H9 (cell line): Measurements from ENCODE around the gene NRG2. TPM values are rescaled to one million over a fixed set of nuclear protein-coding genes. Genes with fewer than 3 reads are reported as not detected.

Experiments used
- DNase-seq: peaks from one replicate; pipeline ENCODE4 v3.0.0-alpha.2; 2017
- H2AFZ ChIP-seq: one replicate; pipeline ENCODE4 v1.6.1; 2013; ENCODE audit warnings: mild to moderate bottlenecking, low read length, control low read depth, moderate library complexity
- H2AK5ac ChIP-seq: 2 replicates; pipeline ENCODE4 v1.6.1; 2013; ENCODE audit warnings: low read length, control low read depth, mixed read lengths; ENCODE audit not compliant: insufficient read length
- H2BK120ac ChIP-seq: one replicate; pipeline ENCODE4 v1.6.1; 2013; ENCODE audit warnings: low read depth, mild to moderate bottlenecking, low read length, control low read depth, inconsistent platforms; ENCODE audit not compliant: poor library complexity, severe bottlenecking
- H2BK12ac ChIP-seq: 2 replicates; pipeline ENCODE4 v1.6.1; 2013; ENCODE audit warnings: low read length, control low read depth, mixed read lengths, low read depth; ENCODE audit not compliant: insufficient read length
- H2BK15ac ChIP-seq: 2 replicates; pipeline ENCODE4 v1.6.1; 2013; ENCODE audit warnings: low read depth, low read length, control low read depth
- H2BK20ac ChIP-seq: one replicate; pipeline ENCODE4 v1.6.1; 2013; ENCODE audit warnings: low read depth, mild to moderate bottlenecking, low read length, control low read depth, inconsistent platforms; ENCODE audit not compliant: poor library complexity, severe bottlenecking
- H2BK5ac ChIP-seq: 2 replicates; pipeline ENCODE4 v1.6.1; 2013; ENCODE audit warnings: low read length, control low read depth, mixed read lengths; ENCODE audit not compliant: insufficient read length
- H3K14ac ChIP-seq: 2 replicates; pipeline ENCODE4 v1.6.1; 2013; ENCODE audit warnings: low read length, control low read depth; ENCODE audit not compliant: insufficient read depth
- H3K18ac ChIP-seq: 2 replicates; pipeline ENCODE4 v1.6.1; 2013; ENCODE audit warnings: low read depth, mild to moderate bottlenecking, mixed read lengths, low read length, control low read depth; ENCODE audit not compliant: insufficient read length
- H3K23ac ChIP-seq: 2 replicates; pipeline ENCODE4 v1.6.1; 2013; ENCODE audit warnings: low read length, control low read depth, mixed read lengths, low read depth; ENCODE audit not compliant: insufficient read length
- H3K23me2 ChIP-seq: 2 replicates; pipeline ENCODE4 v1.6.1; 2013; ENCODE audit warnings: low read depth, mild to moderate bottlenecking, mixed read lengths, low read length, control low read depth; ENCODE audit not compliant: insufficient read length, poor library complexity, severe bottlenecking
- H3K27ac ChIP-seq: 2 replicates; pipeline ENCODE4 v1.5.1; 2013; ENCODE audit warnings: low read length, control low read depth, mixed read lengths, low read depth; ENCODE audit not compliant: insufficient read length
- H3K27me3 ChIP-seq: 2 replicates; pipeline ENCODE4 v1.6.1; 2013; ENCODE audit warnings: low read length, control low read depth, inconsistent platforms; ENCODE audit not compliant: insufficient read depth
- H3K4ac ChIP-seq: 2 replicates; pipeline ENCODE4 v1.6.1; 2013; ENCODE audit warnings: low read depth, mild to moderate bottlenecking, control low read depth, inconsistent platforms, low read length, moderate library complexity
- H3K4me1 ChIP-seq: 2 replicates; pipeline ENCODE4 v1.6.1; 2013; ENCODE audit warnings: low read length, control low read depth, inconsistent platforms; ENCODE audit not compliant: insufficient read depth
- H3K4me2 ChIP-seq: 2 replicates; pipeline ENCODE4 v1.6.1; 2013; ENCODE audit warnings: low read length, control low read depth, mixed read lengths; ENCODE audit not compliant: insufficient read length, insufficient read depth
- H3K56ac ChIP-seq: 2 replicates; pipeline ENCODE4 v1.6.1; 2013; ENCODE audit warnings: low read depth, mild to moderate bottlenecking, mixed read lengths, low read length, control low read depth; ENCODE audit not compliant: insufficient read length
- H3K79me1 ChIP-seq: 2 replicates; pipeline ENCODE4 v1.6.1; 2013; ENCODE audit warnings: low read depth, mild to moderate bottlenecking, moderate library complexity, low read length, control low read depth, inconsistent platforms; ENCODE audit not compliant: insufficient read depth, poor library complexity, severe bottlenecking
- H3K79me2 ChIP-seq: 2 replicates; pipeline ENCODE4 v1.6.1; 2013; ENCODE audit warnings: low read length, control low read depth, inconsistent platforms; ENCODE audit not compliant: insufficient read depth
- H3K9ac ChIP-seq: 2 replicates; pipeline ENCODE4 v1.6.1; 2013; ENCODE audit warnings: low read length, control low read depth, mixed read lengths; ENCODE audit not compliant: insufficient read length; ENCODE audit errors: extremely low read depth
- H3K9me3 ChIP-seq: one replicate; pipeline ENCODE4 v1.6.1; 2013; ENCODE audit warnings: low read depth, low read length, inconsistent platforms; ENCODE audit not compliant: control insufficient read depth
- H3T11ph ChIP-seq: one replicate; pipeline ENCODE4 v1.6.1; 2013; ENCODE audit warnings: mild to moderate bottlenecking, low read length, control low read depth, inconsistent platforms
- H4K20me1 ChIP-seq: one replicate; pipeline ENCODE4 v1.6.1; 2013; ENCODE audit not compliant: control insufficient read depth, insufficient read length, insufficient read depth
- H4K5ac ChIP-seq: 2 replicates; pipeline ENCODE4 v1.6.1; 2013; ENCODE audit warnings: low read depth, mild to moderate bottlenecking, mixed read lengths, low read length, control low read depth; ENCODE audit not compliant: insufficient read length
- H4K8ac ChIP-seq: replicated peaks from 2 replicates; pipeline ENCODE4 v1.6.1; 2013; ENCODE audit warnings: low read length, control low read depth, mixed read lengths, low read depth; ENCODE audit not compliant: insufficient read length
- H4K91ac ChIP-seq: 2 replicates; pipeline ENCODE4 v1.6.1; 2013; ENCODE audit warnings: low read depth, mild to moderate bottlenecking, moderate library complexity, mixed read lengths, low read length, control low read depth; ENCODE audit not compliant: insufficient read length
- H3K27ac Mint-ChIP-seq, 3 experiments: 2 replicates in 2 of 3; 3 replicates in 1 of 3; pipeline ENCODE4 v1.8.0; 2020 to 2021; ENCODE audit warnings: mixed read lengths in 3 of 3, mild to moderate bottlenecking in 1 of 3, moderate library complexity in 1 of 3
- H3K27me3 Mint-ChIP-seq: 2 replicates; pipeline ENCODE4 v1.8.0; 2021; ENCODE audit warnings: low read depth, mild to moderate bottlenecking, moderate library complexity, mixed read lengths
- H3K36me3 Mint-ChIP-seq, 3 experiments: 2 replicates in 2 of 3; 3 replicates in 1 of 3; pipeline ENCODE4 v1.8.0; 2020 to 2021; ENCODE audit warnings: low read depth in 3 of 3, mixed read lengths in 3 of 3; ENCODE audit not compliant: insufficient read depth in 1 of 3
- H3K4me1 Mint-ChIP-seq, 2 experiments: 2 replicates each; pipeline ENCODE4 v1.8.0; 2020; ENCODE audit warnings: mixed read lengths in 2 of 2
- H3K4me3 Mint-ChIP-seq, 2 experiments: 2 replicates in 1 of 2; 3 replicates in 1 of 2; pipeline ENCODE4 v1.8.0; 2020 to 2021; ENCODE audit warnings: mild to moderate bottlenecking in 2 of 2, mixed read lengths in 2 of 2, moderate library complexity in 1 of 2
- H3K9me3 Mint-ChIP-seq, 2 experiments: 2 replicates in 1 of 2; 3 replicates in 1 of 2; pipeline ENCODE4 v1.8.0; 2020; ENCODE audit warnings: mild to moderate bottlenecking in 2 of 2, mixed read lengths in 2 of 2, moderate library complexity in 1 of 2
- WGBS: extraction: QIAGEN DNeasy Blood & Tissue Kit; methylation state at CpG from one replicate; pipeline ENCODE4 v1.1.7; 2013; ENCODE audit warnings: missing lambda C conversion rate, low lambda C conversion rate, mixed read lengths; ENCODE audit not compliant: insufficient read length; ENCODE audit errors: extremely low coverage; 5-methylcytosine and 5-hydroxymethylcytosine counted together
- total RNA-seq: library from RNA; stranded (reverse); gene quantifications from 2 replicates; pipeline ENCODE4 v1.2.1, GENCODE V29; 2021
- TF ChIP-seq, protein P1 (sequence below): fragments of 200-600 bp; sonication (generic); conservative IDR thresholded peaks from 3 replicates; pipeline ENCODE4 v1.8.0; 2021; ENCODE audit warnings: antibody characterized with exemption, mild to moderate bottlenecking

NRG2 gene
- total RNA-seq, 1 experiment from 2014 or later, result not detected

DNA sequence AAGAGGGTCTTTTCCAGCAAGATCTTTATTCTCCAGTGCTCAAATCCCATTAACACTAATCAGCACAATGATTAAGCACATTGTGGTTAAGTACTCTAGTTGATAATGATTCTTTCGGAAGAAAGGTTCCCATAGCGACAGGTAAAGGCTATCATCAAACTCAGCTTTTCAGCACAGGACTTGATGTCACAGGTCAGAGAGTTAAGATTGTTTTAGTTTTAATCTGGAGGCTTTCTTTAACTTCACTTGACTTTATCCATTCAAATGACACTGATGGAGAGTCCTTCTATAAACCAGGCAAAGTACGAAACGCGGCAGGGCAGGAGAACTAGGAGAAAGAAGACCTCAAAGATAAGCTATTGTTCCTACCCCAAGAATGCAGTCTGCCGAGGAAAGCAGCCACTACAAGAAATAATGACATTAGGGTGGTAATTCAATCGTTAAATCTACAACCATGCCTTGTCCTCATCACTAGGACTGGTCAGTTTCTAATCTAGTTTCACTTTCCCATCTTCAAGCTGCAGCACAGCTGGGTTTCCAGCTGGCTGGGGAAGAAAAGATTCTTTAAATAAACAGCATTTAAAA lies 4.6 kb downstream of the NRG2 start:
- H3K23ac ChIP-seq, result no peak overlapping the region
- no peak overlapping the region for H2BK20ac ChIP-seq
- H2AK5ac ChIP-seq, result no peak overlapping the region
- DNase-seq, result no peak
- no peak overlapping the region for H3T11ph ChIP-seq
- no peaks in the 10 kb centered on the region for H3K79me2 ChIP-seq
- no peak overlapping the region for H3K27ac ChIP-seq
- no peak overlapping the region for H3K14ac ChIP-seq
- H3K79me1 ChIP-seq, result no peaks in the 10 kb centered on the region
- H3K27me3 Mint-ChIP-seq, result peaks cover 94% of the 10 kb centered on the region
- H3K56ac ChIP-seq, result no peak overlapping the region
- no peak overlapping the region for H4K8ac ChIP-seq
- no peak overlapping the region for H4K5ac ChIP-seq
- H3K9me3 ChIP-seq, result no peaks in the 10 kb centered on the region
- no peak overlapping the region for H3K18ac ChIP-seq
- no peak overlapping the region for H2BK15ac ChIP-seq
- no peaks in the 10 kb centered on the region for H3K4me1 ChIP-seq
- peaks cover 22% of the 10 kb centered on the region; the same call in 1 of the 2 replicates for H3K27me3 ChIP-seq
- H3K23me2 ChIP-seq, result peaks cover 13% of the 10 kb centered on the region
- WGBS, result no CpG with 5 or more reads among the region's 7 CpGs
- H3K27ac Mint-ChIP-seq, result no peak overlapping the region
- H2BK120ac ChIP-seq, result no peak overlapping the region
- peaks cover 0 to 2% (median 0%) of the 10 kb centered on the region in 3 experiments; a peak in 1 of 7 replicates for H3K36me3 Mint-ChIP-seq
- H4K91ac ChIP-seq, result no peak overlapping the region
- no peak overlapping the region for H2BK5ac ChIP-seq
- TF ChIP-seq, protein P1, sequence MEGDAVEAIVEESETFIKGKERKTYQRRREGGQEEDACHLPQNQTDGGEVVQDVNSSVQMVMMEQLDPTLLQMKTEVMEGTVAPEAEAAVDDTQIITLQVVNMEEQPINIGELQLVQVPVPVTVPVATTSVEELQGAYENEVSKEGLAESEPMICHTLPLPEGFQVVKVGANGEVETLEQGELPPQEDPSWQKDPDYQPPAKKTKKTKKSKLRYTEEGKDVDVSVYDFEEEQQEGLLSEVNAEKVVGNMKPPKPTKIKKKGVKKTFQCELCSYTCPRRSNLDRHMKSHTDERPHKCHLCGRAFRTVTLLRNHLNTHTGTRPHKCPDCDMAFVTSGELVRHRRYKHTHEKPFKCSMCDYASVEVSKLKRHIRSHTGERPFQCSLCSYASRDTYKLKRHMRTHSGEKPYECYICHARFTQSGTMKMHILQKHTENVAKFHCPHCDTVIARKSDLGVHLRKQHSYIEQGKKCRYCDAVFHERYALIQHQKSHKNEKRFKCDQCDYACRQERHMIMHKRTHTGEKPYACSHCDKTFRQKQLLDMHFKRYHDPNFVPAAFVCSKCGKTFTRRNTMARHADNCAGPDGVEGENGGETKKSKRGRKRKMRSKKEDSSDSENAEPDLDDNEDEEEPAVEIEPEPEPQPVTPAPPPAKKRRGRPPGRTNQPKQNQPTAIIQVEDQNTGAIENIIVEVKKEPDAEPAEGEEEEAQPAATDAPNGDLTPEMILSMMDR, result no peak
- H2AFZ ChIP-seq, result no peak overlapping the region
- no peak overlapping the region for H3K4ac ChIP-seq
- no peaks in the 10 kb centered on the region for H4K20me1 ChIP-seq
- H3K4me2 ChIP-seq, result no peak overlapping the region
- peaks cover 7 to 12% of the 10 kb centered on the region in 2 experiments for H3K4me1 Mint-ChIP-seq
- peaks cover 3 to 13% of the 10 kb centered on the region in 2 experiments for H3K9me3 Mint-ChIP-seq
- no peak overlapping the region for H3K4me3 Mint-ChIP-seq
- no peak overlapping the region for H3K9ac ChIP-seq
- no peak overlapping the region for H2BK12ac ChIP-seq
